Activated T-cell treated with anti-CD3 and anti-CD28 coated beads, Interleukin-2, amount 50 U/mL, for 4 hours (primary cell): Measurements from ENCODE around the gene AUTS2. TPM values are rescaled to one million over a fixed set of nuclear protein-coding genes. Genes with fewer than 3 reads are reported as not detected.

ENCODE experiments used
- ATAC-seq, 2 donors: fragments of 200-7000 bp; cut with Tn5 transposase; one replicate each; pipeline ENCODE4 v1.10.0; 2021
- DNase-seq: peaks from one replicate; pipeline ENCODE4 v3.0.0-alpha.2; 2020
- H3K27me3 Mint-ChIP-seq: one replicate; pipeline ENCODE4 v1.8.0; 2021; ENCODE audit warnings: low read depth, mixed read lengths
- H3K36me3 Mint-ChIP-seq: one replicate; pipeline ENCODE4 v1.8.0; 2022; ENCODE audit warnings: mixed read lengths; ENCODE audit not compliant: insufficient read depth
- H3K4me1 Mint-ChIP-seq: one replicate; pipeline ENCODE4 v1.8.0; 2021; ENCODE audit warnings: low read depth, mixed read lengths
- H3K4me3 Mint-ChIP-seq: one replicate; pipeline ENCODE4 v1.8.0; 2021; ENCODE audit warnings: mild to moderate bottlenecking, moderate library complexity, mixed read lengths
- H3K9me3 Mint-ChIP-seq: one replicate; pipeline ENCODE4 v1.8.0; 2021; ENCODE audit warnings: mixed read lengths
- total RNA-seq, 3 donors: library from RNA; stranded (reverse); gene quantifications; one replicate each; pipeline ENCODE4 v1.2.1, GENCODE V29; 2021

AUTS2 gene
- total RNA-seq, 3 donors from 2014 or later, result 1.4 to 4.4 (median 2.8) TPM

DNA sequence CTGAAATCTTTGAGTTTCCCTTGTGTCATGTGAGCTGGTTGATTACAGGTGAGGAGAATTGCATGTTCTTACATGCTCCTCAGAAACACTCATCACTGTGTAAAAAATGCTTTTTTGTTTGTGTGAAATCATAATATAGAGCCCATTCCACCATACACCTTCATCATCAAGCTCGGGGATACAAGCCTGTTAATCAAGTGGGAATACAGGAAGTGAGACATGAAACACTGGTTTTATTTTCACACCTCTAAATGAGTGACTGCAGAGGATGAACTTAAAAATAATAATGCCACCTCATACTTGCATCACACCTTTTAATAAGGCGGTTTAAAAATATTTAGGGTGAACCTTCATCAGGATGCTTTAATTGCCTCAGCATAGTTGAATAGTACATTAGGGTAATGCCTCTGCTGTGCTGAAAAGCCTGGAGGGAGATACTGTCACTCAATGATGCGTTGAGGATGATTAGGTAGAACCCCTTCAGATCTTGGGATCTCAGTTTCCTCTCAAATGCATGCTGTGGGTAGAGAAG, 164.6 kb downstream of the AUTS2 start:
- DNase-seq (no peak), ATAC-seq (no peak)
- no peaks in the 10 kb centered on the region for H3K27me3 Mint-ChIP-seq
- no peaks in the 10 kb centered on the region for H3K4me1 Mint-ChIP-seq
- H3K36me3 Mint-ChIP-seq, result peaks cover 2% of the 10 kb centered on the region
- H3K9me3 Mint-ChIP-seq, result peaks cover 3% of the 10 kb centered on the region
- no peak overlapping the region for H3K4me3 Mint-ChIP-seq

DNA sequence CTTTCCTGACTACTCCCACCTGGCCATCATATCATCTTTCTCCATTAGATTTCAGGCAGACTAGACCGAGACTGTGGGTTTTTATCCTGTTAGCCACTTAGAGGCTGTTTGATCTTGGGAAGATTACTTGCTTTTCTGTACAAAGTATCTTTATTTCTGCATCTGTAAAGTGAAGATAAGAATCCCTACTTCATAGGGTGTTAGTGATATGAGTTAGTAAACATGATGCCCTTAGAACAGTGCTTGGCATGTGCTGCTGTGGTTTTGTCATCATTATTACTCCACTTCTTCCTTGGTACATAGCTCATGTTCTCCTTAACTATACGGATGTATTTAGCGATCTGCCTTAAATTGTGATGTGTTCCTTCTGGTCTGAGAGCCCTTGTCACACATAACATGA, 165.2 kb downstream of the AUTS2 start:
- peaks cover 3% of the 10 kb centered on the region for H3K9me3 Mint-ChIP-seq
- no peak overlapping the region for H3K4me3 Mint-ChIP-seq
- ATAC-seq (no peak), DNase-seq (no peak)
- H3K4me1 Mint-ChIP-seq, result no peaks in the 10 kb centered on the region
- no peaks in the 10 kb centered on the region for H3K27me3 Mint-ChIP-seq
- H3K36me3 Mint-ChIP-seq, result peaks cover 2% of the 10 kb centered on the region

DNA sequence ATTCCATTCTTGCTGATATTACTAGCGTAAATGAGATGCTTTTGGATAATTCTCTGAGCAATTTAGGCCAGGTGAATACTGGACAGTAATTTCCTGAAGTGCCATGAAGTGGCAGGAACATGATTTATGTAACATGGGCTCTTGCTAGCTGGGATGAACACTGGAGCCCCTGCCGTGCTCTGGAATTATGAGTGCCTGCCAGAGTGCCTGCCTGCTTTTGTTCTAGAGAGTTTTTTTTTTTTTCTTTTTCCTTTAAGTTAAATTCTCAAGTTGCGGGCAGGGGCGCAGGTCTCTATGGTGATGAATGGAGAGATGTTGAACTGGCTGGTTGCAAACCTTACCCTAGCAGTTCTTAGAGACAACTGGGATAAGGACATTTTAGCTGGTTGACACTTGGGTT, 165.9 kb downstream of the AUTS2 start:
- DNase-seq, result no peak
- Mint-ChIP-seq H3K9me3 (peaks cover 3% of the 10 kb centered on the region), H3K4me3 (no peak overlapping the region), H3K36me3 (peaks cover 2% of the 10 kb centered on the region), H3K4me1 (no peaks in the 10 kb centered on the region), H3K27me3 (no peaks in the 10 kb centered on the region)
- ATAC-seq, result no peak

DNA sequence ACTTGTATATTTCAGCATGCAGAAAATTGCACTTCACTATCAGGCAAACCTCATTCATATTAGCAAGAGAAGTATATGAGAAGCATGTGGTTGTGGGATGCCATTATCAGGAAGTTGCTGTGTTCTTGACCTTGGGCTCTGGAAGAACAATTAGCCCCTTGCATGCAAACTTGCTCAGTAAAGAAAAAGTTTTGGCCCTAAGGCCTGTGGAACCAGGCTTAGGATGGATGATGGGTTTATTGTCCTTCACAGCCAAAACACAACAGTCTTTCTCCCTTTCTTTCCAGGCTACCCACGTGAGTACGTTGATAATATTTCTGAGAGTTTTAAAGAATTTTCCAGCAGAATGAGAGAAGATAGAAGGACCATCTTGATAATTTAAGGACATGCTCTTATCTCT, 166.4 kb downstream of the AUTS2 start:
- ATAC-seq (no peak), DNase-seq (no peak)
- Mint-ChIP-seq H3K9me3 (peaks cover 3% of the 10 kb centered on the region), H3K4me1 (no peaks in the 10 kb centered on the region), H3K36me3 (peaks cover 2% of the 10 kb centered on the region), H3K27me3 (no peaks in the 10 kb centered on the region), H3K4me3 (no peak overlapping the region)

DNA sequence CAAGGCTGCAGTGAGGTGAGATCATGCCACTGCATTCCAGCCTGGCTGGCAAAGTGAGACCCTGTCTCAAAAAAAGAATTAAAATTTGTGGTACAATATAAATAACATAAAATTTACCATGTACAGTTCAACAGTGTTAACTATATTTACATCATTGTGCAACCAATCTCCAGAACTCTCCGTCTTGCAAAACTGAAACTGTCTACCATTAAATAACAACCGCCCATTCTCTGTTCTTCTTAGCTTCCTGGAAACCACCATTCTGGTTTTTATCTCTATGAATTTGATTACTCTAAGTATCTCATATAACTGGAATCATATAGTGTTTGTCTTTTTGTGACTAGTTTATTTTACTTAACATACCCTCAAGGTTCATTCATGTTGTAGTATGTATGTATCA, 167.6 kb downstream of the AUTS2 start:
- no peaks in the 10 kb centered on the region for H3K4me1 Mint-ChIP-seq

DNA sequence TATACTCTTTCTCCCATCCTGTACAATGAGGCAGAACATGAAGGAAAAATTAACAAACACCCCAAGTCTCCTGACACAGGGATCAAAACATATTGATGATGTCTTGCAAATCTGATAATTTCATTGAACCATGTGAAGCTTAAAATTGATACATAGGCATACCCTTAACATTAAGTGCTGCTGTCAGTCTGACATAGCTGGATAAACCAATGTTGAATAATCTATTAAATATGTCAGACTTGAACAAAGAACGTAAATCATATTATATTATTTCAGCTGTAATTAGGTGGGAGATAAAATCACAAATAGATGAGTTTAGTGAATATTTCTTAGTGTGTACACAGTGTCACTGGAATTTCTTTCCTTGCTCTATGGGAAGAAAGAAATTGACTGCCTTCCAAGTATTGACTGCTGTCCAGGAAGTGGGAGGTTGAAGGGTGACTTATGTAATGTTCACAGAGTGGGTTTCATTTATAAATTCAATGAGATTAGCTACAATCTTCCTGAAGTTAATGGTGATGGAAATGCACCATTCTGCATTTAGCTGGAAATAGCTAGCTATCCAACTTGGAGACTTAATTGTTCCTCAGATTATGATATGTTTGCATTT, 170.8 kb downstream of the AUTS2 start:
- ATAC-seq (no peak), DNase-seq (no peak)
- Mint-ChIP-seq H3K9me3 (peaks cover 3% of the 10 kb centered on the region), H3K4me3 (no peak overlapping the region), H3K27me3 (no peaks in the 10 kb centered on the region), H3K4me1 (no peaks in the 10 kb centered on the region), H3K36me3 (peaks cover 2% of the 10 kb centered on the region)

More for the DNA sequence above, 167.6 kb downstream of the AUTS2 start:
- Mint-ChIP-seq H3K27me3 (no peaks in the 10 kb centered on the region), H3K9me3 (peaks cover 3% of the 10 kb centered on the region), H3K4me3 (no peak overlapping the region), H3K36me3 (peaks cover 2% of the 10 kb centered on the region)
- DNase-seq, result no peak
- ATAC-seq, result no peak

DNA sequence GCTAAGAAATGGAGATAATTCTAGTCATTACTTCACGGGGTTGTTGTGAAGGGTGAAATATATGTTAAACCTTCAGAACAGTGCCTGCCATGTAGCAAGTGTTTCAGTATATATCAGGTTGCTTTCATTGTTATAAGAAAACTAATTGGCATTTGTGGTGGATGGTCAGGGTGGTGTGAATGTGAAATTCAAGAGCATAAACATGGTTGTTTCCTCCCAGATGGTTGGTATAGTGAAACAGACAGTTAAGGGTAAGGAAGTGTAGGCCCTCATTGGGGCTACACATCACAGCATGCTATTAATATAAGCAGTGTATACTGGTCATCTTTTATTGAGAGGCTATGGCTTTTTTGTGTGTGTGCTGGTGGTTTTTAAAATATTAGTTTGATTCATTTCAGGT, 171.6 kb downstream of the AUTS2 start:
- no peak for DNase-seq

DNA sequence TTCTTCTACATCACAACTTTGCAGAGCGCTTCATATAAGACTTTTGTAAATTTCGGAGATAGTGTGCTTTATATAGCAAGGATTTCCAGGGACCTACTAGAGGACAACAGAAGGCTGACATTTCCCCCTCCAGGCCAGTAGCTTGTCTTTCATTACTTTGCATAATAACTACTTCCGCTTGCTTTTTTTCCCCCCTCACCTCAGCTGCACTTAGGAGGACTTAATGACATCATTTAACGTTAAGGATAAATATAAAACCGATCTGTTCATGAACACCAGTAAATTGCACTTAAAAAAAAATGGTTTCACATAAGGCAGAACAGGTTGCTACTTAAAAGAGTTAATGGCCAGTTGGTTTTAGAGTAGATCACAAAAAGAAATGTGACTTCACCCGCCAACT, 172.3 kb downstream of the AUTS2 start:
- H3K4me1 Mint-ChIP-seq, result no peaks in the 10 kb centered on the region
- no peaks in the 10 kb centered on the region for H3K27me3 Mint-ChIP-seq
- ATAC-seq (no peak), DNase-seq (no peak)
- peaks cover 3% of the 10 kb centered on the region for H3K9me3 Mint-ChIP-seq
- peaks cover 2% of the 10 kb centered on the region for H3K36me3 Mint-ChIP-seq
- no peak overlapping the region for H3K4me3 Mint-ChIP-seq

More for the DNA sequence above, 171.6 kb downstream of the AUTS2 start:
- ATAC-seq, result no peak
- Mint-ChIP-seq H3K4me1 (no peaks in the 10 kb centered on the region), H3K9me3 (peaks cover 3% of the 10 kb centered on the region), H3K36me3 (peaks cover 2% of the 10 kb centered on the region), H3K27me3 (no peaks in the 10 kb centered on the region), H3K4me3 (no peak overlapping the region)

DNA sequence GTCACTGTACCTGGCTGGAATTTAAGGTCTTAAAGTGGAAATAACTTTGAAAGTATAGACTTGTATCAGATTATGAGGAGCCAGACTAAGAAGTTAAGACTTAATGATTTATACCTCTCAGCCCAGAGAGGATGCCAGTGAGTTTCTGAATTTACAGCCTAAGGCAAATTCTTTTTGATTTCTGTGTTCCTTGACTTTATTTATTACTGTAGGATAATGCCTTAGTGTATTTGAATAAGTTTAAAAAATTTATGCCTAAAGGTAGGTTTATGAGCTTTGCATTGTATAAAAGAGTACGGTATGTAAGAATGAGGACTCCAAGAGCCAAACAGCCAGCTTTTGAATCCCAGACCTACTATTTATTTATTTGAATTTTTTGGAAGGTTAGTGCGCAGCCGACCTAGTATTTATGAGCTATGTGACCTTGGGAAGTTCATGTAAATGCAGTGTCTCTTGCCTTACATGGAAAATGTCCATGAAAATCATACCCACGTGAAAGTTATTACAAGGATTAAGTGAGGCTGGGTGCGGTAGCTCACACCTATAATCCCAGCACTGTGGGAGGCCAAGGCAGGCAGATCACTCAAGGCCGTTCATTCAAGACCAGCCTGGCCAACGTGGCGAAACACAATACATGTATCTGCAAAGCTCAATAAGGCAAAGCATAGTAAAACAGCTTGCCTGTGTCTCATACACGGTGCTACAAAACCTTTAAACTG, 174.6 kb downstream of the AUTS2 start:
- Mint-ChIP-seq H3K4me3 (no peak overlapping the region), H3K9me3 (no peaks in the 10 kb centered on the region), H3K36me3 (no peaks in the 10 kb centered on the region), H3K27me3 (no peaks in the 10 kb centered on the region), H3K4me1 (no peaks in the 10 kb centered on the region)
- DNase-seq, result no peak
- no peak for ATAC-seq

DNA sequence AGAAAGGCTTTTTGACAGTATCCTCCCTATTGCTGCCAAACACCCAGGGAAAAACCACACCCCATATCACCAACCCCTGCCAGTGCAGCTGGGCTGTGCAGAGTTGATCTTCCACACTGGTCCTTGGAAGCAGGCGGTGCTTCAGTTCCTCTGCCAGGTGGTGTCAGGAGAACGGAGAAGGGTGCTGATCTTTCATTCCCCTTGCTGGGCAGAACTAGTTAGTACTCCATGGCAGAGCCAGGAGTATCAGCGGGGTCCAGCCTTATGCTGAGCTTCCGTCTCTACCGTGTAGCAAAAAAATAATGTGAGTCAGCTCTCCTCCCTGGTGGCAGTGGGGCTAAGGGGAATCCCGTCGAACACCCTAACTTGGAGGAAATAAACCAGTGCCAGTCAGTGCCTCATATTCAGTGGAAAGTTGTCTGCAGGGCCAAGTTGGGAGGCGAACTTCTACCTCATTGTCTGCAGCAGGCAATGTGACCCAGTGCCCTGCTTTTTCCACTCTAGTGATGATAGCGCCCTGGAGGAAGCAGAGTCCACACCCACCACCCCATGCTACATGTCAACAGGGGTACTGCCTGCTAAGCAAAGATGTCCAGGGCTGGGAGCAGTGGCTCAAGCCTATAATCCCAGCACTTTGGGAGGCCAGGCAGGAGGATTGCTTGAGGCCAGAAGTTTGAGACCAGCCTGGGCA, 175.4 kb downstream of the AUTS2 start:
- no peaks in the 10 kb centered on the region for H3K36me3 Mint-ChIP-seq
- no peak for ATAC-seq
- no peaks in the 10 kb centered on the region for H3K27me3 Mint-ChIP-seq
- no peak overlapping the region for H3K4me3 Mint-ChIP-seq
- DNase-seq, result no peak
- H3K4me1 Mint-ChIP-seq, result no peaks in the 10 kb centered on the region
- no peaks in the 10 kb centered on the region for H3K9me3 Mint-ChIP-seq

DNA sequence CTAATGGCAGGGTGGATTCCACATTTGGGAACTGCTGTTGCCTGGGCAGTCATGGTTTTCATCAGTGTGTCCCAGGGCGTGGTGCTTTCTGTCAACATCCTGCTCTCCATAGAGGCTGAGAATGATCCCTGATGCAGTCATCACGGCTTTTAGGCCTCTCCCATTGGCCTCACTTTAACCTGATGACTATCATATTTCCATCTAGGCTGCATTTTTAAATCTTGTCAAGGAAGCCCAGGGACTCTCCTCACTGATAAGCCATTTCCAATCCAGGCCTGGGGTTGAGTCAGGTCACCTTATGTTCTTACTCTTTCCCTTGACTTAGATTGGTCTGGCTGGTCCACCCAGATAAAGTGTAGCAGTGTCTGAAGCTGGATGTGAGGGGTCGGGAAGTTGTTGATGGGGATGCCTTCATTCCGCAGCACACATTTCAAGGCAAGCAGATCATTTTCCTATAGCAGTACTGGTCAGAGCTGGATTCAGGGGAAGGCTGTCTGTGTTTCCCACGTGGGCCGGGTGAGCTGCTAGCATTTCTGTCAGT, 177.0 kb downstream of the AUTS2 start:
- Mint-ChIP-seq H3K4me3 (no peak overlapping the region), H3K36me3 (no peaks in the 10 kb centered on the region), H3K9me3 (no peaks in the 10 kb centered on the region), H3K27me3 (no peaks in the 10 kb centered on the region), H3K4me1 (no peaks in the 10 kb centered on the region)
- DNase-seq (no peak), ATAC-seq (no peak)

DNA sequence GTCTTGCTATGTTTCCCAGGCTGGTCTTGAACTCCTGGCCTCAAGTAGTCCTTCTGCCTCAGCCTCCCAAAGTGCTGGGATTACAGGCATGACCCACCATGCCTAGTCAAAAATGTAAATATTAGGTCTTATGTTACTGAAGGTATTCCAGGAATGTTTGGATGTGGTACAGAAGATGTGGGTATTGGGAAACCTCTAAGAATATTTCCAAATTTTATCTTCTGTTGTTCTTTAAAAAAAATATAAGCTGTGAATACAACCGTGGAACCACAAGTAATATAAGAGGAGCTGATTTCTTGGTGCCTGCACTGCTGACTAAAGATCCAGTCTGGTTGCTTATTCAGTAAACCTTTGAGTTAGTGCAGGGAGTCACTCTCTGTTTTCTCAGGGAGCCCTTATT, 178.3 kb downstream of the AUTS2 start:
- no peak for ATAC-seq
- H3K27me3 Mint-ChIP-seq, result no peaks in the 10 kb centered on the region
- no peak overlapping the region for H3K4me3 Mint-ChIP-seq
- H3K4me1 Mint-ChIP-seq, result no peaks in the 10 kb centered on the region
- DNase-seq, result no peak
- H3K9me3 Mint-ChIP-seq, result no peaks in the 10 kb centered on the region
- H3K36me3 Mint-ChIP-seq, result no peaks in the 10 kb centered on the region

DNA sequence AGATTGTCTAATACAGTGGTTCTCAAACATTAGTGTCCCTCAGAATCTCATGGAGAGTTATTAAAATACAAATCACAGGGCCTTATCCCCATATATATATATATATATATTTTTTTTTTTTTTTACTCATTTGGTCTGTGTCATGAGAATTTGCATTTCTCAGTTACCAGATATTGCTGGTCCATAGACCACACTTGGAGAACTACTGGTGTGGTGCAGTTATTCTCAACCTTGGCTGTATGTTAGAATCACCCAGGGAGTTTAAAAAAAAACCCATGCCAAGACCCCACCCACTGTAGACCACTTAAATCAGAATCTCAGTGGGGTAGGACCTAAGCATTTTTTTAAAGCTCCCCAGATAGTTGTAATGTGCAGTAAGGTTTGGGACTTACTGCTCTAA, 179.9 kb downstream of the AUTS2 start:
- Mint-ChIP-seq H3K9me3 (no peaks in the 10 kb centered on the region), H3K36me3 (no peaks in the 10 kb centered on the region), H3K4me3 (no peak overlapping the region), H3K4me1 (no peaks in the 10 kb centered on the region), H3K27me3 (no peaks in the 10 kb centered on the region)
- DNase-seq, result no peak
- ATAC-seq, result no peak

DNA sequence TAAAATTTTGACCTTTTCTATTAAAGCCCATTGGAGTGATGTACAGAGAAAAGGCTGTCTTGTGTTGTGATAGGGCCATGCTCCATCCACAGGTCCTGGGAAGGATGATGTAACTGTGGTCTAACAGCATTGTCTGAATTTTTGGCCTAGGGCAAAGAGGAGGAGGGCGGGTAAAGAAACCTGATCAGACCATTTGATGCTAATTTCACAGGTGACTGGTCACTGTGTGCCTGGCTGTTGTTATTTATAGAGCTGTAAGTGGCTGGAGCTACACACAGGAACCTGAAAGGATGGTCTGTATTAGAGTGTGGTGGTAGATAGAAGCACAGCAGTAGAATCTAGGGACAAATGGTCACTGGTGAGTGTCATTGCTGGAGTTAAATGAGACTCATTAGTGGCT, 182.1 kb downstream of the AUTS2 start:
- Mint-ChIP-seq H3K9me3 (no peaks in the 10 kb centered on the region), H3K36me3 (no peaks in the 10 kb centered on the region), H3K4me3 (no peak overlapping the region), H3K4me1 (no peaks in the 10 kb centered on the region), H3K27me3 (no peaks in the 10 kb centered on the region)
- no peak for DNase-seq
- no peak for ATAC-seq
